ENCODE data around the gene ULK2. TPM values are rescaled to one million over a fixed set of nuclear protein-coding genes. Genes with fewer than 3 reads are reported as not detected.
"Not testable (repeated sequence)": the region's sequence is repeated elsewhere in the genome, so short reads cannot be mapped to it uniquely, and the experiment has no call there.

Gene ULK2
- total and polyA plus RNA-seq, 2 donors: 7.2 to 7.9 TPM

DNA sequence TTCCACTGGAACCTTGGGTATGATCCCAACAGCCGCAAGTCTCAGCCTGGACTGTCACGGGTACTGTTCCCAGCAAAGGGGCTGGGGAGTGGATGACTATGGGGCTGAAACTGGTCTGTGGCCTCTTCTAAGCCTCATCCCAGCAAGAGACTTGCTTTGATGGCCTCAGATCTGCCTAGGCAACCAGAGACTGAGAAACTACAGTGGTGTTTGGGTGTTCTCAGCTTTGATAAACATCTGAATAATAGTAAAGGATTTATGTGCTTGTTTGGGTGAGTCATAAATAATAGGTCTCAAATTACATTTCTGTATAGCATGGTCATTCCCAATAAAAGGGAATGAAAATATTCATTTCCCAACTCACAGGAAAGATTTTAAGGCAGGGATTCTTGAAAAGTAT lies 30.2 kb upstream of the ULK2 start:
- Histone ChIP-seq H3K27ac (ENCODE audit: low read depth in 1 of 2, low read length in 1 of 2) (no peak overlapping the region), H3K9me3 (ENCODE audit: control insufficient read depth in 2 of 2, insufficient read depth in 1 of 2, low read length in 1 of 2) (no peaks in the 10 kb centered on the region), H3K4me1 (ENCODE audit: control insufficient read depth in 2 of 2, insufficient read depth in 2 of 2, low read length in 2 of 2) (no peaks in the 10 kb centered on the region), H3K27me3 (ENCODE audit: control insufficient read depth in 2 of 2, insufficient read depth in 1 of 2, low read length in 1 of 2) (no peaks in the 10 kb centered on the region), H3K36me3 (ENCODE audit: control insufficient read depth in 2 of 2, insufficient read depth in 2 of 2, low read length in 1 of 2) (peaks cover 8 to 13% of the 10 kb centered on the region in 2 donors), H3K4me3 (ENCODE audit: low read length in 2 of 2) (no peak overlapping the region)
- DNase-seq (ENCODE audit: low read depth in 6 of 9, low spot score in 9 of 9): no peak
- 99% methylated on average over 2 of the region's 2 CpGs for WGBS

DNA sequence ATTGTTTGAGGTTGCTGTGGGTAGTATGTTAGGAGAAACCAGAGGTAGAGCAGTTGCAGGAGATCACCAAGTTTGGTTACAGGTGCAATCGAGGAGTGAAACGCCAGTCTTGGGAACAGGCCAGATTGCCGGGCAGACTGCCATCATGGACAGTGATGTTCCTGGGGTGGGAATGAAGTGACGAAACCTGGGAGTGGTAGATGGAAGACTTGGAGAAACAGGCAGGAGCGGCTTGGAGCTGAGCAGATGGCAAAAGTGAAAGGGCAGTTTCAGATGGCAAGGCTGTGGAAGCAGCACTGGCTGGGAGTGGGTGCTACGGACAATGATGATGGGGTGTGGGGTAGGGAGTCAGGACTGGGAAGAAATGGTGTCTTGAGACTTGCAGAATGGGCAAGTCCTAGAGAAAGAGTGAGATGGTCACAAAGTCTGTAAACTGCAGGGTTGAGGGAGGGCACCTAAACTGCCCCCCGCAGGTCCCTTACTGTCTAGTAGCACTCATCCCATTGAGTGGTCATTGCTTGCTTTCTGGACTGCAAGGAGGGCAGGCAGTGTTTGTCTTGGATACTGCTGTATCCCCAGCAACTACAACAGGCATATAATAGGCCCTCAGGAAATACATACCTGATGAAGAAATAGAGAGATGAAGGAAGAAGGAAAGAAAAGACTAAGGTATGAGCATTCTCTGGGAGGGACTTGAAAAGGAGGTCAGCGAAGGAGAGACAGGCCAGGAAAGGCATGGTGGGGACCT lies 29.5 kb upstream of the ULK2 start:
- no peak for DNase-seq (ENCODE audit: low read depth in 6 of 9, low spot score in 9 of 9)
- no peaks in the 10 kb centered on the region for H3K4me1 ChIP-seq (ENCODE audit: control insufficient read depth in 2 of 2, insufficient read depth in 2 of 2, low read length in 2 of 2)
- H3K27me3 ChIP-seq (ENCODE audit: control insufficient read depth in 2 of 2, insufficient read depth in 1 of 2, low read length in 1 of 2): no peaks in the 10 kb centered on the region
- H3K9me3 ChIP-seq (ENCODE audit: control insufficient read depth in 2 of 2, insufficient read depth in 1 of 2, low read length in 1 of 2): no peaks in the 10 kb centered on the region
- H3K36me3 ChIP-seq (ENCODE audit: control insufficient read depth in 2 of 2, insufficient read depth in 2 of 2, low read length in 1 of 2): peaks cover 7 to 13% of the 10 kb centered on the region in 2 donors
- no peak overlapping the region for H3K4me3 ChIP-seq (ENCODE audit: low read length in 2 of 2)
- 94% methylated on average over 8 of the region's 8 CpGs for WGBS
- H3K27ac ChIP-seq (ENCODE audit: low read depth in 1 of 2, low read length in 1 of 2): peak overlapping the region in 1 of 2 donors; percentile 27

DNA sequence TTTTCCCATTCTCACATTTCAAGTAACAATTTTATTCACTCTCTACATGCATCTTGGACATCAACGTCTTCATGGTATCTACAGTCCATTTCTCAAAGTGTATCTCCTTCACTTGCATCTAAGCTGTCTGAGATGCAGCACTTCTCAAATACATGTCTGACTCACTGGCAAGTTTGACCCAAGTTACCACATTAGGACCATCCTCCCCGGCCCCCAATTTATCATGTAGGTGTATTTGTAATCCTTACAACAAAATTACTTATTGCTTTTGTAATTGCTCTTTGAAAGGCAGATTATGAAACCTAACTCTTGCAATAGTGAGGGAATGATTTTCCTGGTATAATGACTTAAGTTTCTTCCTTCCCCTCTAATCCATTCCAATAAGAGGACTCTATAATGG lies 28.9 kb upstream of the ULK2 start:
- H3K27me3 ChIP-seq (ENCODE audit: control insufficient read depth in 2 of 2, insufficient read depth in 1 of 2, low read length in 1 of 2): no peaks in the 10 kb centered on the region
- no peak overlapping the region for H3K27ac ChIP-seq (ENCODE audit: low read depth in 1 of 2, low read length in 1 of 2)
- no peaks in the 10 kb centered on the region for H3K9me3 ChIP-seq (ENCODE audit: control insufficient read depth in 2 of 2, insufficient read depth in 1 of 2, low read length in 1 of 2)
- no peak for DNase-seq (ENCODE audit: low read depth in 6 of 9, low spot score in 9 of 9)
- no peak overlapping the region for H3K4me3 ChIP-seq (ENCODE audit: low read length in 2 of 2)
- no peaks in the 10 kb centered on the region for H3K4me1 ChIP-seq (ENCODE audit: control insufficient read depth in 2 of 2, insufficient read depth in 2 of 2, low read length in 2 of 2)
- peaks cover 4 to 13% of the 10 kb centered on the region in 2 donors for H3K36me3 ChIP-seq (ENCODE audit: control insufficient read depth in 2 of 2, insufficient read depth in 2 of 2, low read length in 1 of 2)
- WGBS: 97% methylated on average over 2 of the region's 2 CpGs

DNA sequence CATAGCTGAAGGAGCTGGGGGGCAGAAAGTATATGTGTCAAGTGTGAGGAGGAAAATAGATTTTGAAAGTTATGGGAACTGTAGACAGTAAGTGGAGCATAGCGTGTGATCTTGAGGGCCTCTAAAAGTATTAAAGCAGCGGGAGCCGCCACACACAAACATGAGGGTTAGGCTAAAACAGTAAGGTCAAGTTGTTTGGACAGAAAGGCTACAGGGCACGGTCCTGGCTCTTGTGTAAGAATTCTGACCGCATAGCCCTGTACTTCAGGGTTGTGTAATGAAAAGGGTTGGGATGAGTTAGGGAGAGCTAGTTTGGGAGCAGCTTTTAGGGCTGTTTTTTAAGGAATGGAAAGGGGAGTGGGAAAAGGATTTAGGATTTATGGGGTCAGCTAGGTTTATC lies 22.8 kb upstream of the ULK2 start:
- not testable (repeated sequence) for H3K27ac ChIP-seq (ENCODE audit: low read depth in 1 of 2, low read length in 1 of 2); H3K4me1 ChIP-seq (ENCODE audit: control insufficient read depth in 2 of 2, insufficient read depth in 2 of 2, low read length in 2 of 2); DNase-seq (ENCODE audit: low read depth in 6 of 9, low spot score in 9 of 9); H3K4me3 ChIP-seq (ENCODE audit: low read length in 2 of 2); H3K36me3 ChIP-seq (ENCODE audit: control insufficient read depth in 2 of 2, insufficient read depth in 2 of 2, low read length in 1 of 2); H3K9me3 ChIP-seq (ENCODE audit: control insufficient read depth in 2 of 2, insufficient read depth in 1 of 2, low read length in 1 of 2); H3K27me3 ChIP-seq (ENCODE audit: control insufficient read depth in 2 of 2, insufficient read depth in 1 of 2, low read length in 1 of 2)
- WGBS: 98% methylated on average over 5 of the region's 5 CpGs

DNA sequence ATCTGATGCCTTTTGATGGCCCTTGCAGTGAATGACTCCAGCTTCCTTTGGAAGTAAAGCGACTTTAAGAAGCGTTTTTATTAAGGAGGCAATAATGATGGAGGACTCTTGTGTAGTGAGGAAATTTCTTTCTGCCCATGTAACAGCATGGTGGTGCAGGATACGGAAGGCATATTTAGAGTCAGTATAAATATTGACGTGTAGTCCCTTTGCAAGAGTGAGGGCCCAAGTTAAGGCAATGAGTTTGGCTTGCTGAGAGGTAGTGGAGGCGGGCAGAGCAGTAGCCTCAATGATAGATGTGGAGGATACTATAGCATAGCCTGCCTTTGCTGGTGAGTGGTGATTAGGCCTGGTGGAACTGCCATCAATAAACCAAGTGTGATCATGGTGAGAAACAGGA lies 22.3 kb upstream of the ULK2 start:
- DNase-seq (ENCODE audit: low read depth in 6 of 9, low spot score in 9 of 9); H3K9me3 ChIP-seq (ENCODE audit: control insufficient read depth in 2 of 2, insufficient read depth in 1 of 2, low read length in 1 of 2); H3K4me3 ChIP-seq (ENCODE audit: low read length in 2 of 2); H3K36me3 ChIP-seq (ENCODE audit: control insufficient read depth in 2 of 2, insufficient read depth in 2 of 2, low read length in 1 of 2); H3K27me3 ChIP-seq (ENCODE audit: control insufficient read depth in 2 of 2, insufficient read depth in 1 of 2, low read length in 1 of 2); H3K27ac ChIP-seq (ENCODE audit: low read depth in 1 of 2, low read length in 1 of 2); H3K4me1 ChIP-seq (ENCODE audit: control insufficient read depth in 2 of 2, insufficient read depth in 2 of 2, low read length in 2 of 2): not testable (repeated sequence)
- 98% methylated on average over 5 of the region's 5 CpGs for WGBS

DNA sequence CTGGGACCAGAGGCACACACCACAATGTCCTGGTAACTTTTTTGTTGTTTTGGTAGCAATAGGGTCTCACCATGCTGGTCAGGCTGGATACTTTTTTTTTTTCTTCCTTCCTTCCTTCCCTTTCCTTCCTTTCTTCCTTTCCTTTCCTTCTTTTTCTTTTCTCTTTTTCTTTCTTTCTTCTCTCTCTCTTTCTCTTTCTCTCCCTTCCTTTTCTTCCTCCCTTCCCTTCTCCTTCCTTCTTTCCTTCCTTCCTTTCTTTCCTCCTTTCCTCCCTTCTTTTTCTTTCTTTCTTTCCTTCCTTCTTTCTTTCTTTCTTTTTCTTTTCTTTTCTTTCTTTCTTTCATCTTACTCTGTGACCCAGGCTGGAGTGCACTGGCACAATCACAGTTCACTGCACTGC lies 18.4 kb upstream of the ULK2 start:
- H3K4me3 ChIP-seq (ENCODE audit: low read length in 2 of 2): no peak overlapping the region
- H3K9me3 ChIP-seq (ENCODE audit: control insufficient read depth in 2 of 2, insufficient read depth in 1 of 2, low read length in 1 of 2): no peaks in the 10 kb centered on the region
- no peaks in the 10 kb centered on the region for H3K36me3 ChIP-seq (ENCODE audit: control insufficient read depth in 2 of 2, insufficient read depth in 2 of 2, low read length in 1 of 2)
- DNase-seq (ENCODE audit: low read depth in 6 of 9, low spot score in 9 of 9): no peak
- H3K4me1 ChIP-seq (ENCODE audit: control insufficient read depth in 2 of 2, insufficient read depth in 2 of 2, low read length in 2 of 2): no peaks in the 10 kb centered on the region
- H3K27me3 ChIP-seq (ENCODE audit: control insufficient read depth in 2 of 2, insufficient read depth in 1 of 2, low read length in 1 of 2): no peaks in the 10 kb centered on the region
- no peak overlapping the region for H3K27ac ChIP-seq (ENCODE audit: low read depth in 1 of 2, low read length in 1 of 2)

DNA sequence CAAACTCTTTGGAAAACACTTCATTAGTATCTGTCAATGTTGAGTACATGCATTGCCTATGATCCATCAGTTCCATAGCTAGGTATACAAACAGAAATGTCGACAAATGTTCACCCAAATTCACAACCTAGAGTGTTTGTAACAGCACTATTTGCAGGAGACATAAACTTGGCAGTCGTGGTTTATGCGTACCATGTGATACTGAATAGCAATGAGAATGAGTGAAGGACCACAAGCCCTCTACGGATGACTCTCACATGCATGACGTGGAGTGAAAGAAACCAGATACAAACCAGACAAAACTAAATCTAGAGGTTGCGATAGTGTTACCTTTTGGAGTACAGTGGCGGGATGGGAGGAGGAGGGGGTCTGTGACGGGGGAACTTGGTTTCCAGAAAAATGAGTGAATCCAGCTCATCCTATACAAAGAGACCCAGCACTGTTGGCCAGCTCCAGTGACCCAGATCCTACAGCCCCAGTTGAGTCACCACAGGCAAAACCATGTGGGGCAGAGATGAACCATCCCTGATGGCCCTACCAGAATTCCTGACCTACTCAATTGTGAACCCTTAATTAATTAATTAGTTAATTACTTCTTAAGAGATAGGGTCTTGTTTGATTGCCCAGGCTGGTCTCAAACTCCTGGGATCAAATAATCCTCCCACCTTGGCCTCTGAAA lies 15.9 kb upstream of the ULK2 start:
- DNase-seq (ENCODE audit: low read depth in 6 of 9, low spot score in 9 of 9): no peak
- WGBS: 91% methylated on average over 8 of the region's 8 CpGs

DNA sequence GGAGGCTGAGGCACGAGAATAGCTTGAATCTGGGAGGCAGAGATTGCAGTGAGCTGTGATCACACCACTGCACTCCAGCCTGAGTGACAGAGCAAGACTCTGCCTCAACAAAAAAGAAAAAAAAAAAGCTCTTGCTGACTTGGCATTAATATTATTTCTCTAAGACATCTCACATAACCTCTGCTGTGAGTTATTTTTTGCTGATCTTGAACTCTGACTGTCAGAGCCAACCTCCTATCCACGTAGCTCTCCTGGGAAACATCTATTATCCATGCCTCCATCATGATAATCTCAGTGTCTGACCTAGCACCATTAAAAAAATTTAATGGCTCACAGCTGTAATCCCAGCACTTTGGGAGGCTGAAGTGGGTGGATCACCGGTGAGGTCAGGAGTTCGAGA lies 12.7 kb upstream of the ULK2 start:
- Histone ChIP-seq H3K9me3 (ENCODE audit: control insufficient read depth in 2 of 2, insufficient read depth in 1 of 2, low read length in 1 of 2) (no peaks in the 10 kb centered on the region), H3K4me3 (ENCODE audit: low read length in 2 of 2) (no peak overlapping the region), H3K27ac (ENCODE audit: low read depth in 1 of 2, low read length in 1 of 2) (no peak overlapping the region), H3K27me3 (ENCODE audit: control insufficient read depth in 2 of 2, insufficient read depth in 1 of 2, low read length in 1 of 2) (no peaks in the 10 kb centered on the region), H3K36me3 (ENCODE audit: control insufficient read depth in 2 of 2, insufficient read depth in 2 of 2, low read length in 1 of 2) (no peaks in the 10 kb centered on the region), H3K4me1 (ENCODE audit: control insufficient read depth in 2 of 2, insufficient read depth in 2 of 2, low read length in 2 of 2) (peaks cover 12 to 17% of the 10 kb centered on the region in 2 donors)
- DNase-seq (ENCODE audit: low read depth in 6 of 9, low spot score in 9 of 9): no peak
- WGBS: 96% methylated on average over 4 of the region's 4 CpGs

More for the DNA sequence above, 15.9 kb upstream of the ULK2 start:
- no peak overlapping the region for H3K27ac ChIP-seq (ENCODE audit: low read depth in 1 of 2, low read length in 1 of 2)
- H3K9me3 ChIP-seq (ENCODE audit: control insufficient read depth in 2 of 2, insufficient read depth in 1 of 2, low read length in 1 of 2): no peaks in the 10 kb centered on the region
- no peaks in the 10 kb centered on the region for H3K4me1 ChIP-seq (ENCODE audit: control insufficient read depth in 2 of 2, insufficient read depth in 2 of 2, low read length in 2 of 2)
- no peaks in the 10 kb centered on the region for H3K36me3 ChIP-seq (ENCODE audit: control insufficient read depth in 2 of 2, insufficient read depth in 2 of 2, low read length in 1 of 2)
- no peak overlapping the region for H3K4me3 ChIP-seq (ENCODE audit: low read length in 2 of 2)
- no peaks in the 10 kb centered on the region for H3K27me3 ChIP-seq (ENCODE audit: control insufficient read depth in 2 of 2, insufficient read depth in 1 of 2, low read length in 1 of 2)

DNA sequence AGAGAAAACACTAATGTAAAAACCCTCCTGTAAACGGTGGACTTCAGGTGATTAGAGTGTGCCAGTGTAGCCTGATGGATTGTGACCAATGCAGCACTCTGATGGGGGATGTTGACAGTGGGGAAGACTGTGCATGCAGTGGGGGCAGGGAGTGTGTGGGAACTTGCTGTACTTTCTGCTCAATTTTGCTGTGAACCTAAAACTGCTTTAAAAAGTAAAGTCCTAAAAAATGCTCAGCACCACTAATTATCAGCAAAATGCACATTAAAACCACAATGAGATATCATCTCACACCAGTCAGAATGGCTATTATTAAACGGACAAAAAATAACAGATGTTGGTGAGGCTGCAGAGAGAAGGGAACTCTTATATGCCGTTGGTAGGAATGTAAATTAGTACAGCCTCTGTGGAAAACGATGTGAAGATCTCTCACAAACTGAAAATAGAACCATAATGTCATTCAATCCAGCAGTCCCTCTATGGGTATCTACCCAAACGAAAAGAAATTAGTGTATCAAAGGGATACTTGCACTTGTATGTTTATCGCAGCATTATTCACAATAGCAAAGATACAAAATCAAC lies 9.7 kb upstream of the ULK2 start:
- 38% methylated on average over 6 of the region's 6 CpGs for WGBS
- DNase-seq (ENCODE audit: low read depth in 6 of 9, low spot score in 9 of 9): peak in 1 of 9 donors; percentile 34
- Histone ChIP-seq H3K4me3 (ENCODE audit: low read length in 2 of 2) (no peak overlapping the region), H3K36me3 (ENCODE audit: control insufficient read depth in 2 of 2, insufficient read depth in 2 of 2, low read length in 1 of 2) (no peaks in the 10 kb centered on the region), H3K9me3 (ENCODE audit: control insufficient read depth in 2 of 2, insufficient read depth in 1 of 2, low read length in 1 of 2) (peaks cover 0 to 2% of the 10 kb centered on the region in 2 donors), H3K27me3 (ENCODE audit: control insufficient read depth in 2 of 2, insufficient read depth in 1 of 2, low read length in 1 of 2) (no peaks in the 10 kb centered on the region), H3K4me1 (ENCODE audit: control insufficient read depth in 2 of 2, insufficient read depth in 2 of 2, low read length in 2 of 2) (peaks cover 12 to 19% of the 10 kb centered on the region in 2 donors), H3K27ac (ENCODE audit: low read depth in 1 of 2, low read length in 1 of 2) (peak overlapping the region; percentile 50 to 80)

Measured in thymus (tissue), 11 donors.